GM12878 (cell line): ENCODE measurements around the gene CLECL1. TPM values are rescaled to one million over a fixed set of nuclear protein-coding genes. Genes with fewer than 3 reads are reported as not detected.

Experiments
- BCL11A ChIP-seq: IDR thresholded peaks from 2 replicates; pipeline ENCODE4 v1.6.1; 2011; ENCODE audit warnings: low read depth, low read length
- BHLHE40 ChIP-seq, 2 experiments: fragments of 450-650 bp in 1 of 2; IDR thresholded peaks; 2 replicates each; pipeline ENCODE4 v1.6.1; 2011 to 2017; ENCODE audit warnings: low read depth in 2 of 2, borderline replicate concordance in 1 of 2, improper control_type of control experiment in 1 of 2, low read length in 1 of 2, mild to moderate bottlenecking in 1 of 2
- BMI1 ChIP-seq: fragments of 450-650 bp; IDR thresholded peaks from 2 replicates; pipeline ENCODE4 v1.6.1; 2016; ENCODE audit warnings: mild to moderate bottlenecking, moderate library complexity, borderline replicate concordance
- CBX3 ChIP-seq: fragments of 200-600 bp; sonication (generic); IDR thresholded peaks from 2 replicates; pipeline ENCODE4 v1.6.1; 2016; ENCODE audit warnings: low read depth, borderline replicate concordance
- CEBPB ChIP-seq, 2 experiments: fragments of 150-350 bp in 1 of 2; IDR thresholded peaks; 2 replicates each; pipeline ENCODE4 v1.6.1; 2012 to 2014; ENCODE audit warnings: low read depth in 2 of 2, low read length in 2 of 2, borderline replicate concordance in 1 of 2, inconsistent platforms in 1 of 2
- E2F4 ChIP-seq: IDR thresholded peaks from 2 replicates; pipeline ENCODE4 v1.6.1; 2012; ENCODE audit warnings: low read depth, low read length, improper control_type of control experiment
- EGR1 ChIP-seq, 2 experiments: IDR thresholded peaks; 1 replicate in 1 of 2; 2 replicates in 1 of 2; pipeline ENCODE4 v1.6.1; 2011 to 2012; ENCODE audit warnings: low read depth in 2 of 2, low read length in 2 of 2, borderline replicate concordance in 1 of 2, mild to moderate bottlenecking in 1 of 2, moderate library complexity in 1 of 2
- GATAD2B ChIP-seq: fragments of 450-650 bp; conservative IDR thresholded peaks from 2 replicates; pipeline ENCODE4 v1.6.1; 2017; ENCODE audit warnings: low read depth, mild to moderate bottlenecking, moderate library complexity
- KLF5 ChIP-seq: fragments of 450-650 bp; IDR thresholded peaks from 2 replicates; pipeline ENCODE4 v1.6.1; 2014; ENCODE audit warnings: mild to moderate bottlenecking; ENCODE audit not compliant: partially characterized antibody
- MEF2A ChIP-seq: IDR thresholded peaks from 2 replicates; pipeline ENCODE4 v1.6.1; 2011; ENCODE audit warnings: low read depth, mild to moderate bottlenecking, low read length, moderate library complexity; ENCODE audit not compliant: insufficient read depth
- MTA2 ChIP-seq: fragments of 450-650 bp; IDR thresholded peaks from 2 replicates; pipeline ENCODE4 v1.6.1; 2016; ENCODE audit warnings: low read depth, mild to moderate bottlenecking, moderate library complexity
- MYB ChIP-seq: fragments of 150-350 bp; IDR thresholded peaks from 2 replicates; pipeline ENCODE4 v1.6.1; 2014; ENCODE audit warnings: mild to moderate bottlenecking, low read depth, low read length, borderline replicate concordance
- NFYA ChIP-seq: IDR thresholded peaks from 2 replicates; pipeline ENCODE4 v1.6.1; 2011; ENCODE audit warnings: low read depth, mild to moderate bottlenecking, low read length, improper control_type of control experiment, borderline replicate concordance
- NRF1 ChIP-seq: conservative IDR thresholded peaks from 2 replicates; pipeline ENCODE4 v1.6.1; 2011; ENCODE audit warnings: mild to moderate bottlenecking, low read depth, low read length, improper control_type of control experiment
- POLR2AphosphoS2 ChIP-seq: IDR thresholded peaks from 2 replicates; pipeline ENCODE4 v1.6.1; 2011; ENCODE audit warnings: low read depth, mild to moderate bottlenecking, low read length, improper control_type of control experiment, moderate library complexity
- RELB ChIP-seq: fragments of 450-650 bp; IDR thresholded peaks from 2 replicates; pipeline ENCODE4 v1.6.1; 2017; ENCODE audit warnings: low read depth, mild to moderate bottlenecking, moderate library complexity
- SP1 ChIP-seq: IDR thresholded peaks from one replicate; pipeline ENCODE4 v1.6.1; 2011; ENCODE audit warnings: low read depth, low read length
- SRF ChIP-seq, 2 experiments: IDR thresholded peaks; 2 replicates each; pipeline ENCODE4 v1.6.1; 2011; ENCODE audit warnings: low read depth in 2 of 2, low read length in 2 of 2, mild to moderate bottlenecking in 1 of 2, moderate library complexity in 1 of 2
- ZBTB33 ChIP-seq: fragments of 450-650 bp; IDR thresholded peaks from 2 replicates; pipeline ENCODE4 v1.6.1; 2017; ENCODE audit warnings: mild to moderate bottlenecking
- ZNF622 ChIP-seq: fragments of 450-650 bp; IDR thresholded peaks from 2 replicates; pipeline ENCODE4 v1.6.1; 2017; ENCODE audit warnings: mild to moderate bottlenecking, inconsistent platforms
- ZNF687 ChIP-seq: fragments of 450-650 bp; IDR thresholded peaks from 2 replicates; pipeline ENCODE4 v1.6.1; 2017; ENCODE audit warnings: mild to moderate bottlenecking, moderate library complexity
- ZSCAN29 ChIP-seq: fragments of 450-650 bp; IDR thresholded peaks from 2 replicates; pipeline ENCODE4 v1.6.1; 2017; ENCODE audit warnings: mild to moderate bottlenecking, moderate library complexity
- polyA plus RNA-seq, 11 experiments: library from polyadenylated mRNA; depleted of rRNA in 4 of 11; unstranded in 6 of 11; stranded (reverse) in 5 of 11; fragments of >200 nt; fragmentation: Nextera tagmentation in 4 of 11; fragmentation: Illumina TruSeq in 1 of 11; extraction: Ambion mirVana in 4 of 11; extraction: Trizol in 1 of 11; gene quantifications; 1 replicate in 1 of 11; 2 replicates in 10 of 11; pipeline versions ENCODE4 v1.2.1 to v1.2.3, GENCODE V29; 2011 to 2016; ENCODE audit warnings: inconsistent platforms in 2 of 11, missing spikeins in 2 of 11, low read depth in 1 of 11
- total RNA-seq, 4 experiments: library from RNA; depleted of rRNA in 3 of 4; stranded (reverse); fragments of >200 nt in 3 of 4; fragmentation: Illumina TruSeq in 1 of 4; extraction: Trizol in 1 of 4; gene quantifications; 2 replicates each; pipeline versions ENCODE4 v1.2.1 to v1.2.3, GENCODE V29; 2013 to 2021

CLECL1 gene
- total and polyA plus RNA-seq, 10 of the 15 experiments (the other 5 are each of a cell fraction or from before 2014, with no cell fraction given): 4.6 to 56.5 (median 46.4) TPM

- TF ChIP-seq ZNF687 (peak; percentile 26; the same call in 1 of the 2 replicates), GATAD2B (0 out of 2 replicates have a peak, but pooled peaks have one; percentile 18), KLF5 (no peak), E2F4 (no peak), CBX3 (no peak), MTA2 (0 out of 2 replicates have a peak, but pooled peaks have one; percentile 11), BHLHE40 (IDR thresholded peaks at IDR 0.05; ENCODE audit: borderline replicate concordance in 1 of 2, low read depth in 2 of 2, low read length in 1 of 2) (peak in 1 of 2 experiments; percentile 46; a peak in 1 of 4 replicates), BCL11A (no peak), ZSCAN29 (no peak), POLR2AphosphoS2 (no peak), EGR1 (IDR thresholded peaks at IDR 0.05; ENCODE audit: borderline replicate concordance in 1 of 2, low read depth in 2 of 2, low read length in 2 of 2) (no peak), NRF1 (no peak), NFYA (no peak), SP1 (no peak), BMI1 (no peak), MYB (no peak), SRF (IDR thresholded peaks at IDR 0.05; ENCODE audit: low read depth in 2 of 2, low read length in 2 of 2) (no peak), ZNF622 (no peak), RELB (no peak), CEBPB (IDR thresholded peaks at IDR 0.05; ENCODE audit: borderline replicate concordance in 1 of 2, low read depth in 2 of 2, low read length in 2 of 2) (no peak), MEF2A (no peak), ZBTB33 (no peak)
Observed at GRCh38 chr12:9718968-9719367, 13.9 kb downstream of the CLECL1 start (continued).
